CD14-positive monocyte (primary cell): Measurements from ENCODE around the gene HS6ST1. TPM values are rescaled to one million over a fixed set of nuclear protein-coding genes. Genes with fewer than 3 reads are reported as not detected.

Source experiments
- DNase-seq, 3 donors: peaks; one replicate each; pipeline ENCODE4 v3.0.0-alpha.2; 2011 to 2022
- H2AFZ ChIP-seq: 2 replicates; pipeline ENCODE4 v1.6.0; 2012; ENCODE audit warnings: mild to moderate bottlenecking, low read depth, low read length, inconsistent platforms; ENCODE audit not compliant: insufficient read depth, poor library complexity, severe bottlenecking
- H3K27ac ChIP-seq, 2 donors: 1 replicate in 1 of 2; 2 replicates in 1 of 2; pipeline ENCODE4 v1.5.1; 2012 to 2013; ENCODE audit warnings: low read length in 2 of 2, control low read depth in 1 of 2, inconsistent platforms in 1 of 2, low read depth in 1 of 2, mild to moderate bottlenecking in 1 of 2
- H3K27me3 ChIP-seq, 2 donors: one replicate each; pipeline versions ENCODE4 v1.6.0 to v1.6.1; 2011 to 2013; ENCODE audit warnings: low read length in 2 of 2; ENCODE audit not compliant: control insufficient read depth in 2 of 2, insufficient read depth in 2 of 2
- H3K36me3 ChIP-seq, 2 donors: replicated peaks in 1 of 2; 1 replicate in 1 of 2; 2 replicates in 1 of 2; pipeline versions ENCODE4 v1.5.1 to v1.6.1; 2012 to 2013; ENCODE audit warnings: low read length in 2 of 2, control low read depth in 1 of 2, inconsistent platforms in 1 of 2, mild to moderate bottlenecking in 1 of 2; ENCODE audit not compliant: insufficient read depth in 2 of 2, control insufficient read depth in 1 of 2
- H3K4me1 ChIP-seq, 2 donors: 1 replicate in 1 of 2; 2 replicates in 1 of 2; pipeline versions ENCODE4 v1.5.1 to v1.6.1; 2012 to 2013; ENCODE audit warnings: low read length in 2 of 2, control low read depth in 1 of 2, inconsistent platforms in 1 of 2, mild to moderate bottlenecking in 1 of 2, moderate library complexity in 1 of 2; ENCODE audit not compliant: insufficient read depth in 2 of 2, control insufficient read depth in 1 of 2
- H3K4me2 ChIP-seq: replicated peaks from 2 replicates; pipeline ENCODE3; 2012; ENCODE audit warnings: low read length, moderate library complexity, mild to moderate bottlenecking; ENCODE audit not compliant: poor library complexity, severe bottlenecking; ENCODE audit errors: extremely low read depth
- H3K4me3 ChIP-seq, 3 experiments: fragments of 200-600 bp in 1 of 3; sonication (generic) in 1 of 3; replicated peaks in 1 of 3; 1 replicate in 2 of 3; 2 replicates in 1 of 3; pipeline ENCODE4 v1.5.1; 2011 to 2013; ENCODE audit warnings: low read length in 3 of 3, mild to moderate bottlenecking in 3 of 3, control low read depth in 2 of 3, low read depth in 2 of 3, inconsistent platforms in 1 of 3, moderate library complexity in 1 of 3
- H3K79me2 ChIP-seq: 2 replicates; pipeline ENCODE4 v1.6.0; 2012; ENCODE audit warnings: mild to moderate bottlenecking, control low read depth, inconsistent platforms, low read length, moderate library complexity; ENCODE audit not compliant: insufficient read depth
- H3K9ac ChIP-seq: 2 replicates; pipeline ENCODE4 v1.6.0; 2017; ENCODE audit warnings: low read length, mild to moderate bottlenecking; ENCODE audit not compliant: insufficient read depth, poor library complexity, severe bottlenecking
- H3K9me3 ChIP-seq, 2 donors: replicated peaks in 1 of 2; 1 replicate in 1 of 2; 2 replicates in 1 of 2; pipeline versions ENCODE4 v1.5.1 to v1.6.1; 2012 to 2013; ENCODE audit warnings: low read length in 2 of 2, control low read depth in 1 of 2; ENCODE audit not compliant: control insufficient read depth in 1 of 2, insufficient read depth in 1 of 2
- H4K20me1 ChIP-seq: 2 replicates; pipeline ENCODE4 v1.6.0; 2012; ENCODE audit warnings: mild to moderate bottlenecking, low read length, control low read depth, moderate library complexity; ENCODE audit not compliant: insufficient read depth
- H3K27ac Mint-ChIP-seq, 7 donors: one replicate each; pipeline ENCODE4 v1.8.0; 2020; ENCODE audit warnings: mild to moderate bottlenecking in 7 of 7, mixed read lengths in 7 of 7, moderate library complexity in 6 of 7, inconsistent platforms in 2 of 7
- H3K27me3 Mint-ChIP-seq, 3 donors: one replicate each; pipeline ENCODE4 v1.8.0; 2021 to 2022; ENCODE audit warnings: low read depth in 3 of 3, mild to moderate bottlenecking in 3 of 3, mixed read lengths in 3 of 3, moderate library complexity in 3 of 3, inconsistent platforms in 1 of 3
- H3K36me3 Mint-ChIP-seq, 2 donors: one replicate each; pipeline ENCODE4 v1.8.0; 2020; ENCODE audit warnings: mixed read lengths in 2 of 2, inconsistent platforms in 1 of 2, mild to moderate bottlenecking in 1 of 2
- H3K4me1 Mint-ChIP-seq: one replicate; pipeline ENCODE4 v1.8.0; 2020; ENCODE audit warnings: mild to moderate bottlenecking, mixed read lengths
- H3K4me3 Mint-ChIP-seq, 2 donors: one replicate each; pipeline ENCODE4 v1.8.0; 2020; ENCODE audit warnings: mild to moderate bottlenecking in 2 of 2, mixed read lengths in 2 of 2, moderate library complexity in 1 of 2
- H3K9me3 Mint-ChIP-seq, 7 donors: one replicate each; pipeline ENCODE4 v1.8.0; 2020 to 2022; ENCODE audit warnings: mixed read lengths in 7 of 7, mild to moderate bottlenecking in 6 of 7, moderate library complexity in 6 of 7, inconsistent platforms in 2 of 7
- WGBS: methylation state at CpG from one replicate; pipeline ENCODE4 v1.1.5; 2013; ENCODE audit warnings: missing lambda C conversion rate; ENCODE audit not compliant: insufficient coverage; 5-methylcytosine and 5-hydroxymethylcytosine counted together
- intact Hi-C, 2 donors: fragments of 100-400 bp; cut with micrococcal nuclease; formaldehyde crosslinking; loops; one replicate each; pipeline versions ENCODE4 v1.15.0 to v1.15.1; 2023
- polyA plus RNA-seq, 3 donors: library from polyadenylated mRNA; depleted of rRNA in 1 of 3; unstranded in 2 of 3; stranded (reverse) in 1 of 3; fragments of 300-500 nt in 2 of 3; fragments of >200 nt in 1 of 3; fragmentation: Illumina TruSeq in 2 of 3; gene quantifications; 1 replicate in 2 of 3; 2 replicates in 1 of 3; pipeline ENCODE4 v1.2.3, GENCODE V29; 2012 to 2021
- TF ChIP-seq, protein P1 (sequence below): fragments of 200-600 bp; IDR thresholded peaks from one replicate; pipeline ENCODE4 v1.8.0; 2022; ENCODE audit warnings: antibody characterized with exemption, mild to moderate bottlenecking

HS6ST1 gene
- polyA plus RNA-seq, 3 donors: 2.9 to 5.4 (median 4.0) TPM

DNA sequence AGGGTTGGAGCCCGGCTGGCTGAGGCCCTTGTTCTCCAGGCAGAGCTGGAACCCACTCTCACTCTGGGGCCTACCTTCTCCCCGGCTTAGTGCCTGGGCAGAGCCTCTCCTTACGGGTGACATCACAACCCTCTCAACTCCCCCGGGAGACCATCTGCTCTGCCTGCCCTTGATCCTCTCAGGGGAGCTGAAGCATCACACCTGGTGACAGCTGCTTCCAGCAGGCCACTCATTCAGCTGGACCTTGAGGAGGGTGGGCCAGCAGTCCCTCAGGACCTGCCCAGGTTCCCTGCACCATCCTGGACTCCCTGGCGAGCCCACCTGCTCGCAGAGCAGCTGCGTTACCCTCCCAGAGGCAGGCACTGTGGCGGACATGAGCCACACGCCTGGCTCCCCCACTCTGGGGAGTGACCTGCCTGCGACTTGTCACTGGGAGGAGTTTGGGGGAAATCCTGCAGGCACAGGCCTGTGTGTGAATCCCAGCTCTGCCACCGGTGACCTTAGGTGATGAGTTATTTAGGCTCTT lies 13.1 kb downstream of the HS6ST1 start:
- Histone ChIP-seq H3K27me3 (no peaks in the 10 kb centered on the region), H3K4me2 (no peak overlapping the region), H3K27ac (no peak overlapping the region), H3K9me3 (no peaks in the 10 kb centered on the region), H2AFZ (no peak overlapping the region), H3K4me3 (no peak overlapping the region), H3K79me2 (peaks cover 19% of the 10 kb centered on the region), H3K36me3 (peaks cover 0 to 6% of the 10 kb centered on the region in 2 donors), H3K4me1 (peaks cover 3 to 9% of the 10 kb centered on the region in 2 donors), H4K20me1 (peaks cover 100% of the 10 kb centered on the region), H3K9ac (no peak overlapping the region)
- Mint-ChIP-seq H3K36me3 (peaks cover 3 to 19% of the 10 kb centered on the region in 2 donors), H3K4me1 (peaks cover 11% of the 10 kb centered on the region), H3K27ac (no peak overlapping the region), H3K27me3 (peaks cover 0 to 4% (median 2%) of the 10 kb centered on the region in 3 donors), H3K4me3 (no peak overlapping the region), H3K9me3 (no peaks in the 10 kb centered on the region)
- no peak for DNase-seq
- intact Hi-C loops: no loop called here
- 86% methylated on average over 8 of the region's 11 CpGs for WGBS
- TF ChIP-seq, protein P1, sequence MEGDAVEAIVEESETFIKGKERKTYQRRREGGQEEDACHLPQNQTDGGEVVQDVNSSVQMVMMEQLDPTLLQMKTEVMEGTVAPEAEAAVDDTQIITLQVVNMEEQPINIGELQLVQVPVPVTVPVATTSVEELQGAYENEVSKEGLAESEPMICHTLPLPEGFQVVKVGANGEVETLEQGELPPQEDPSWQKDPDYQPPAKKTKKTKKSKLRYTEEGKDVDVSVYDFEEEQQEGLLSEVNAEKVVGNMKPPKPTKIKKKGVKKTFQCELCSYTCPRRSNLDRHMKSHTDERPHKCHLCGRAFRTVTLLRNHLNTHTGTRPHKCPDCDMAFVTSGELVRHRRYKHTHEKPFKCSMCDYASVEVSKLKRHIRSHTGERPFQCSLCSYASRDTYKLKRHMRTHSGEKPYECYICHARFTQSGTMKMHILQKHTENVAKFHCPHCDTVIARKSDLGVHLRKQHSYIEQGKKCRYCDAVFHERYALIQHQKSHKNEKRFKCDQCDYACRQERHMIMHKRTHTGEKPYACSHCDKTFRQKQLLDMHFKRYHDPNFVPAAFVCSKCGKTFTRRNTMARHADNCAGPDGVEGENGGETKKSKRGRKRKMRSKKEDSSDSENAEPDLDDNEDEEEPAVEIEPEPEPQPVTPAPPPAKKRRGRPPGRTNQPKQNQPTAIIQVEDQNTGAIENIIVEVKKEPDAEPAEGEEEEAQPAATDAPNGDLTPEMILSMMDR: no peak

DNA sequence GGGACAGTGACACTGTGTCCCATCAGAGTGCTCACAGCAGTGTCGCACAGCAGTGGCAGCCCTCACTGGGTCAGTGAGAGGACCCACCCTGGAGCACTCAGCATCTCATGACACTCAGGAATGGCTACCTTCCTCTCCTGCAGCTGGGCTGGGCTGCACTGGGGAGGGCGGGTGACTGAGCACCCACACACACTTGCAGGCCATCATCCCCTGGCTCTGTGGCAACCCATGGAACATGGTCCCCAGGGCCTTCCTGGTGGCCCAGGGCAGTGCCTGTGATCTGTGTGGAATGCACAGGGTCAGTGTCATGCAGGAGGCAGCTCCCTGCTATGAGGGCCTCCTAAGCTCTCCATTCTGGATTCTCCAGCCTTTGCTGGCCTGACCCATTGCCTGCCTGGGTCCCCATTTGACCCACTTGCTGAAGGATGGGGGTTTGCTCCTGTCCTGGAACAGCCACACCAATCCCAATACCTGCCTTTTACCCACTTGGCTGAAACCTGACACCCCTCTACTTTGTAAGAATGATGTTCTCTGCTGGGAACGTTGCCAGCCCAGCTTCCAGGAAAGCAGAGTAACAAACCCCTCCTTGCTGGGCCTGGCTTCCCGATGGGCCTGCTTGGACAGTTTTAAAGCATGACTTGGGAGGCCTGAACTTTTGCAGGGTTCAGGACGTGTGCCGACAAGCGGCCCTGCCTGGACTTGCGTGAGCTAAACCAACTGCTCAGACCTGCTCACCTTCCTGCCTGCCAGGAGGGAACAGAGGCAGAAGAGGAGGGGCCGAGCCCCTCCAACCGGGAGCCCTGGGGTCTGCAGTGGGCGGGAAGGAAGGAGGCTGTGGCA lies 13.7 kb downstream of the HS6ST1 start:
- no peak overlapping the region for H3K27ac Mint-ChIP-seq
- H3K27me3 Mint-ChIP-seq: peaks cover 0 to 4% (median 2%) of the 10 kb centered on the region in 3 donors
- H2AFZ ChIP-seq: no peak overlapping the region
- H3K27me3 ChIP-seq: no peaks in the 10 kb centered on the region
- peaks cover 3 to 9% of the 10 kb centered on the region in 2 donors for H3K4me1 ChIP-seq
- no peaks in the 10 kb centered on the region for H3K9me3 Mint-ChIP-seq
- peaks cover 0 to 6% of the 10 kb centered on the region in 2 donors for H3K36me3 ChIP-seq
- no peak for DNase-seq
- 71% methylated on average over 8 of the region's 11 CpGs for WGBS
- H3K27ac ChIP-seq: no peak overlapping the region
- H3K9ac ChIP-seq: no peak overlapping the region
- peaks cover 11% of the 10 kb centered on the region for H3K4me1 Mint-ChIP-seq
- H3K9me3 ChIP-seq: no peaks in the 10 kb centered on the region
- peaks cover 3 to 19% of the 10 kb centered on the region in 2 donors for H3K36me3 Mint-ChIP-seq
- no peak overlapping the region for H3K4me2 ChIP-seq
- H3K4me3 Mint-ChIP-seq: no peak overlapping the region
- H4K20me1 ChIP-seq: peaks cover 100% of the 10 kb centered on the region
- no peak overlapping the region for H3K4me3 ChIP-seq
- peaks cover 19% of the 10 kb centered on the region for H3K79me2 ChIP-seq
- TF ChIP-seq, protein P1: no peak
- intact Hi-C loops: no loop called here
